ENCODE results near the gene MKS1. TPM values are rescaled to one million over a fixed set of nuclear protein-coding genes. Genes with fewer than 3 reads are reported as not detected.

The MKS1 gene
- total and polyA plus RNA-seq, 2 experiments from 2014 or later, result 14.0 to 17.4 TPM

- Histone ChIP-seq H3K4me2 (no peak overlapping the region), H3K79me2 (replicated peaks; ENCODE audit: insufficient read depth) (no peaks in the 10 kb centered on the region), H3K4me3 (no peak overlapping the region), H3K27me3 (ENCODE audit: insufficient read depth) (peaks cover 25% of the 10 kb centered on the region; the same call in 1 of the 2 replicates), H2AFZ (no peak overlapping the region), H3K4me1 (ENCODE audit: insufficient read depth) (no peaks in the 10 kb centered on the region), H3K27ac (ENCODE audit: low read depth) (no peak overlapping the region), H4K20me1 (replicated peaks; ENCODE audit: insufficient read depth) (no peaks in the 10 kb centered on the region), H3K36me3 (ENCODE audit: insufficient read depth) (no peaks in the 10 kb centered on the region), H3K9me2 (ENCODE audit: insufficient read depth) (no peaks in the 10 kb centered on the region), H3F3A (replicated peaks; ENCODE audit: low read depth) (no peaks in the 10 kb centered on the region)
- Mint-ChIP-seq H3K4me3 (no peak overlapping the region), H3K36me3 (ENCODE audit: low read depth) (no peaks in the 10 kb centered on the region), H3K4me1 (no peaks in the 10 kb centered on the region), H3K27ac (no peak overlapping the region), H3K27me3 (ENCODE audit: insufficient read depth, low read depth, poor library complexity) (peaks cover 6% of the 10 kb centered on the region), H3K9me3 (no peaks in the 10 kb centered on the region)
- no peak for TF ChIP-seq POLR2AphosphoS5 (IDR thresholded peaks at IDR 0.05; ENCODE audit: low read depth)
- TF ChIP-seq EZH2 (IDR thresholded peaks at IDR 0.05; ENCODE audit: low read depth, unreplicated experiment), result no peak
- no peak for TF ChIP-seq ETS1 (IDR thresholded peaks at IDR 0.05)
- TF ChIP-seq ZNF331 (CRISPR knock-in tag; IDR thresholded peaks at IDR 0.05; ENCODE audit: low read depth), result no peak
- no peak for TF ChIP-seq ZNF462 (CRISPR knock-in tag; IDR thresholded peaks at IDR 0.05)
- no peak for TF ChIP-seq JUNB (IDR thresholded peaks at IDR 0.05; ENCODE audit: unreplicated experiment)
- DNase-seq (ENCODE audit: low spot score), result no peak
- ATAC-seq, result no peak
Observed at GRCh38 chr17:58262149-58262548, 43.1 kb upstream of the MKS1 start.

Data from GM23338 (cell line).